ENCODE results near the gene SSR2. TPM values are rescaled to one million over a fixed set of nuclear protein-coding genes. Genes with fewer than 3 reads are reported as not detected.

The SSR2 gene
- total RNA-seq, result 403 TPM

DNA sequence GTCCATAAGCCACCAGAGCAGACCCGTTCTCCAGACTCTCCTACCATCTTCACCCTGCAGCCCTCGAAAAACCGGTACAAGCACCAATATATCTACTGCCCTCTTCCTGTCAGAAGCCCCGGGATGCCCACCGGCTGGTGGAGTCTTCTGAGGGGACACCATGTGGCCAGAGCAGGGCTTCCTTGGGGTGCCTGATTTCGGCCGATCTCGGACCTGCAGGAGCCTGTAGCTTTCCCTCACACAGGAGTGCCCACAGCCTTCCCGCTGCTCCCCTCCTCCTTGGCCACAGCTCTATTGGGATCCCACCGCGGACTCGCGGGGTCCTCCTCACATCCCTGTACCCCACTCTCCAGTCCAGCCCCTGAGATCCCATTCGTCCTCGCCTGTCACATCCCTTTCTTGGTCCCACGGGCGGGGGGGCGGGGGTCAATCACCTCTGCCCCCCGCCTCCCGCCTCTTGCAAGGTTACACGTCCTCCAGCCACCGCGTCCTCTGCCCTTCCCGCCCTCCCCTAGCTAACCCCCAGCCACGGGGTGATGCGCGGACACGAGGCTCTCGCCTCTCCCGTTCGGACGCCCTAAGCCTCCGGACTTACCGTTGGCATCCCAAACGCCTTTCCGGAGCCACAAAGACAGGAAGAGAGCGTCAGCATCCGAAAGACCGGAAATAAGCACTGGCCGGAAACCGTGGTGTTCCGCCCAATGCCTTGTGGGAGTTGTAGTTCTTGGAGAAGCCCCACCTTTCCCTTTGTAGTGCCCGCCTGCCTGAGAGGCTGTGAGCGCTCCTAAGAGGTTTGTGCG lies at the start of gene SSR2:
TSS of gene SSR2 (minus strand) at position 659 of the 800 bp plus-strand sequence. CDS start 784 bp downstream, outside the sequence.
- no peaks in the 10 kb centered on the region for H3K9me3 ChIP-seq (ENCODE audit: low read depth, low read length)
- no peaks in the 10 kb centered on the region for H3K27me3 ChIP-seq (ENCODE audit: insufficient read depth, low read length)
- H3K4me3 ChIP-seq (ENCODE audit: low read length), result peak within 1 kb of the TSS; percentile 76
- peaks cover 21% of the 10 kb centered on the region for H3K4me1 ChIP-seq (ENCODE audit: insufficient read depth, low read length)

GRCh38 chr1:156070548-156070947 lies 49.8 kb upstream of the SSR2 start:
- no peak overlapping the region for H3K4me3 ChIP-seq (ENCODE audit: low read length)
- H3K27me3 ChIP-seq (ENCODE audit: insufficient read depth, low read length), result no peaks in the 10 kb centered on the region
- peaks cover 4% of the 10 kb centered on the region for H3K4me1 ChIP-seq (ENCODE audit: insufficient read depth, low read length)
- no peaks in the 10 kb centered on the region for H3K9me3 ChIP-seq (ENCODE audit: low read depth, low read length)

DNA sequence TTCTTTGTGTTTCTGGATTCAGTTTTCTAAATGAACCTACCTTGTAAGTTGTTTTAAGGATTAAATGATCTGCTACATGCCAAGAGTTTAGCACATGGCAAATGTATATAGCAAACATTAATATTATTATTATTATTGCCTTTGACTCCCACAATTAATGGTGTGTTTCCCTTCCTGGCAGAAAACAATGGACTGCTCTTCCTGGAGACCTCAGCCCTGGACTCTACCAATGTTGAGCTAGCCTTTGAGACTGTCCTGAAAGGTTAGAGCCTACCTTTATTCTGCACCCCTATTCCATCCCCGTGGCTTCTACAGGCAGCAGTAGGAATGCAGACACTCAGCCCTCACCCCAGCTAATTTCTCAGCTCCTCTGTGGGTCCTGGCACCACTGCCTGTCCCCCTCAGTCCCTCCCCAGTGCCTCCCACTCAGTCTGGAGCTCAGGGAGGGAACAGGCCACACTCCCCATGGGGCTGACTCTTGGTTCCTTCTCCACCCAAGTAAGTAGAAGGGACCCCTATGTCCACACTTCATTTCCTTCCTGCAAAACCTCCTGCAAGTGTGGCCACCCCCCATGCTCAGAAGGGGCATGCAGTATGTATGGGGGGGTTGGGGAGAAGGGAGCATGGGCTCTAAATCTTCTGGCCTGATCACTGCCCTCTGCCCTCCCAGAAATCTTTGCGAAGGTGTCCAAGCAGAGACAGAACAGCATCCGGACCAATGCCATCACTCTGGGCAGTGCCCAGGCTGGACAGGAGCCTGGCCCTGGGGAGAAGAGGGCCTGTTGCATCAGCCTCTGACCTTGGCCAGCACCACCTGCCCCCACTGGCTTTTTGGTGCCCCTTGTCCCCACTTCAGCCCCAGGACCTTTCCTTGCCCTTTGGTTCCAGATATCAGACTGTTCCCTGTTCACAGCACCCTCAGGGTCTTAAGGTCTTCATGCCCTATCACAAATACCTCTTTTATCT lies 49.0 kb upstream of the SSR2 start:
- Histone ChIP-seq H3K4me3 (ENCODE audit: low read length) (no peak overlapping the region), H3K4me1 (ENCODE audit: insufficient read depth, low read length) (peaks cover 4% of the 10 kb centered on the region), H3K9me3 (ENCODE audit: low read depth, low read length) (no peaks in the 10 kb centered on the region), H3K27me3 (ENCODE audit: insufficient read depth, low read length) (no peaks in the 10 kb centered on the region)

GRCh38 chr1:156067262-156067661 lies 46.5 kb upstream of the SSR2 start:
- H3K9me3 ChIP-seq (ENCODE audit: low read depth, low read length), result no peaks in the 10 kb centered on the region
- H3K4me1 ChIP-seq (ENCODE audit: insufficient read depth, low read length), result peaks cover 4% of the 10 kb centered on the region
- H3K27me3 ChIP-seq (ENCODE audit: insufficient read depth, low read length), result no peaks in the 10 kb centered on the region
- no peak overlapping the region for H3K4me3 ChIP-seq (ENCODE audit: low read length)

- Histone ChIP-seq H3K4me1 (ENCODE audit: insufficient read depth, low read length) (peaks cover 4% of the 10 kb centered on the region), H3K27me3 (ENCODE audit: insufficient read depth, low read length) (no peaks in the 10 kb centered on the region), H3K4me3 (ENCODE audit: low read length) (no peak overlapping the region), H3K9me3 (ENCODE audit: low read depth, low read length) (no peaks in the 10 kb centered on the region)
These were observed 45.1 kb upstream of the SSR2 start for GRCh38 chr1:156065871-156066270.

DNA sequence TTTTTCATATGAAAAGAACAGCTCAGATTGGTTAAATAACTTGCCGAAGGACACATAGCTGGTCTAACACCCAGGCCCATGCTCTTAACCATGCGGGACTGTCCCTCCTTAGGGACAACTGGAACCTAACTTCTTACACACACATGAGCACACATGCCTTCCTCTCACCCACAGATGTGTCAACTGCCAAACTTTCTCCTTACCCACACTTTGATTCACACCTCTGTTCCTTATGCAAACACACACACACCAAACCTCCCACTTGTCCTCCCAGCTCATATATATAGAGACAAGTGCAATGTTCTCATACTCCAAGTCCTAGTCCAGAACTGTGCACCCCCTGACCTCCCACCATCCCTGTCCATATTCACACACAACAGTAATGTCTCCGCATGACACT lies 44.5 kb upstream of the SSR2 start:
- Histone ChIP-seq H3K4me1 (ENCODE audit: insufficient read depth, low read length) (peaks cover 4% of the 10 kb centered on the region), H3K4me3 (ENCODE audit: low read length) (no peak overlapping the region), H3K9me3 (ENCODE audit: low read depth, low read length) (no peaks in the 10 kb centered on the region), H3K27me3 (ENCODE audit: insufficient read depth, low read length) (no peaks in the 10 kb centered on the region)

- Histone ChIP-seq H3K9me3 (ENCODE audit: low read depth, low read length) (no peaks in the 10 kb centered on the region), H3K4me3 (ENCODE audit: low read length) (no peak overlapping the region), H3K27me3 (ENCODE audit: insufficient read depth, low read length) (no peaks in the 10 kb centered on the region), H3K4me1 (ENCODE audit: insufficient read depth, low read length) (peaks cover 4% of the 10 kb centered on the region)
These were observed 43.9 kb upstream of the SSR2 start for GRCh38 chr1:156064615-156065014.

DNA sequence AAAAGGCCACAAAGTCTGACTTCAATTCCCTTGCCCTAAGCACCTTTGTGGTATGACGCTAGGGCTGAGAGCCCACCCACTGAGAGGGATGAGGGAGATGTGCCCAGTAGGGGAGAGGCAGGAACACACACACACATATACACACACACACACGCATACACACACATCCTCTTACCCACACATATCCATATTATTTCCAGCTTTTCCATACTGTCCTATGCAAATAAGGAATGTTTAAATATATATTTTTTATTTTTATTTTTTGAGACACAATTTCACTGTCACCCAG lies 43.2 kb upstream of the SSR2 start:
- Histone ChIP-seq H3K4me3 (ENCODE audit: low read length) (no peak overlapping the region), H3K9me3 (ENCODE audit: low read depth, low read length) (no peaks in the 10 kb centered on the region), H3K27me3 (ENCODE audit: insufficient read depth, low read length) (no peaks in the 10 kb centered on the region), H3K4me1 (ENCODE audit: insufficient read depth, low read length) (peaks cover 4% of the 10 kb centered on the region)

GRCh38 chr1:156062189-156062588 lies 41.4 kb upstream of the SSR2 start:
- Histone ChIP-seq H3K4me1 (ENCODE audit: insufficient read depth, low read length) (peaks cover 4% of the 10 kb centered on the region), H3K27me3 (ENCODE audit: insufficient read depth, low read length) (no peaks in the 10 kb centered on the region), H3K4me3 (ENCODE audit: low read length) (no peak overlapping the region), H3K9me3 (ENCODE audit: low read depth, low read length) (no peaks in the 10 kb centered on the region)

GRCh38 chr1:156060937-156061636 lies 40.3 kb upstream of the SSR2 start, which contains the start of gene RAB25:
TSS of gene RAB25 (plus strand) at chr1:156061160. CDS start at chr1:156061401, 241 bp downstream.
- Histone ChIP-seq H3K4me1 (ENCODE audit: insufficient read depth, low read length) (peaks cover 5% of the 10 kb centered on the region), H3K4me3 (ENCODE audit: low read length) (no peak within 1 kb of the TSS), H3K9me3 (ENCODE audit: low read depth, low read length) (no peaks in the 10 kb centered on the region), H3K27me3 (ENCODE audit: insufficient read depth, low read length) (no peaks in the 10 kb centered on the region)

DNA sequence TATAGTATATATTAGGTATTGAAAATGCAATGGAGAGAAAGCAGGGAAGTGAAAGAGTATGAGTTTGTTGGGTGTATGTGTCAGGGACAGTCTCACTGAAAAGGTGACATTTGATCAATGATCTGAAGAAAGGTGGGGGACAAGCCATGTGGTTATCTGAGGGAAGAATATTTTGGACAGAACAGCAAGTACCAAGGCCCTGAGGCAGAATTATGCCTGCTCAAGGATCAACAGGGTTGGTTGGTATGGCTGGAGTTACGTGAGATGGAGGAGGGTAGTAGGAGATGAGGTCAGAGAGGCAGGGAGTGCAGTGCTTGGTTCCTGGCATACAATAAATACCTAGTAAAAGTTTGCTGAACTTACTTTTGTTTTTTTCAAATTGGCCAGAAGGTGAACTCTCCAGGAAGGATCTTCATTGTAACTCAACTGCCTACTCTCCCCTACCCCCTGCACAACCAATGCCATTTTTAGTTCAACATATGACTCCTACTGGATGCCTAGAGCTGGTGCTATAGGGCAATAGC lies 35.6 kb upstream of the SSR2 start:
- H3K4me1 ChIP-seq (ENCODE audit: insufficient read depth, low read length), result peaks cover 24% of the 10 kb centered on the region
- no peaks in the 10 kb centered on the region for H3K9me3 ChIP-seq (ENCODE audit: low read depth, low read length)
- no peak overlapping the region for H3K4me3 ChIP-seq (ENCODE audit: low read length)
- H3K27me3 ChIP-seq (ENCODE audit: insufficient read depth, low read length), result no peaks in the 10 kb centered on the region

- H3K9me3 ChIP-seq (ENCODE audit: low read depth, low read length), result no peaks in the 10 kb centered on the region
- peaks cover 24% of the 10 kb centered on the region for H3K4me1 ChIP-seq (ENCODE audit: insufficient read depth, low read length)
- peak overlapping the region; percentile 92 for H3K4me3 ChIP-seq (ENCODE audit: low read length)
- no peaks in the 10 kb centered on the region for H3K27me3 ChIP-seq (ENCODE audit: insufficient read depth, low read length)
These were observed 34.7 kb upstream of the SSR2 start for GRCh38 chr1:156055281-156056048.

DNA sequence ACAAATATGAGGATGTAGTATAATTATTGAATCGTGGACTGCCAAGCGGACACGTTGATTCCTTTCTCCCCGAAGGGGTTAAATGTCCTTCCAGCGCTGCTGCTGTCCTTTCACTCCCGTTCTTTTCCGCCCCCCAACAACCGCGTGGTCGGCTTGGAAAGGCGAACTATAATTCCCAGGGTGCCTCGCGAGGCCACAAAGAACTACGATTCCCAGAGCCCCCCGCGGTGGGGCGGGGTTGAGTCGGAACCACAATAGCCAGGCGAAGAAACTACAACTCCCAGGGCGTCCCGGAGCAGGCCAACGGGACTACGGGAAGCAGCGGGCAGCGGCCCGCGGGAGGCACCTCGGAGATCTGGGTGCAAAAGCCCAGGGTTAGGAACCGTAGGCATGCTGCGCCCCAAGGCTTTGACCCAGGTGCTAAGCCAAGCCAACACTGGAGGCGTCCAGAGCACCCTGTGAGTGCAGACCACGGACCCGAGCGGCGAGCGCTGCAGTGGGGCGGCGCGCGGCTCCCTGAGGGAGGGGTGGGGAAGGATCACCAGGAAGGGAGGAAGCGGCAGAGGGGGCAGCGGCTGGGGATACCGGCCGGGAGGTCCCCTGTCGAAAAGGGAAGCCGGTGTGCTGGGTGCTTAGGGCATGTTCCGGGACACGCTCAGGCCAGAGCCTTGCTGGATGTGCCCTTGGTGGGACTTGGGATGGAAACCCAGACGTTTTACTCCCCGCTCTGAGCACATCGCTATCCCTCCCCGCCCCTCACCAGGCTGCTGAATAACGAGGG lies 33.9 kb upstream of the SSR2 start, which contains the start of gene LAMTOR2:
TSS of gene LAMTOR2 (plus strand) at position 283 of the 781 bp plus-strand sequence. CDS start at position 391, 108 bp downstream.
- no peaks in the 10 kb centered on the region for H3K9me3 ChIP-seq (ENCODE audit: low read depth, low read length)
- no peaks in the 10 kb centered on the region for H3K27me3 ChIP-seq (ENCODE audit: insufficient read depth, low read length)
- peak within 1 kb of the TSS; percentile 92 for H3K4me3 ChIP-seq (ENCODE audit: low read length)
- peaks cover 24% of the 10 kb centered on the region for H3K4me1 ChIP-seq (ENCODE audit: insufficient read depth, low read length)

Measured in mononuclear cell (primary cell).